HepG2 (cell line): ENCODE data around the gene CAND1. TPM values are rescaled to one million over a fixed set of nuclear protein-coding genes. Genes with fewer than 3 reads are reported as not detected.

Experiments
- ATAC-seq: fragments of 200-7000 bp; cut with Tn5 transposase; 3 replicates; pipeline ENCODE4 v1.9.1; 2020; ENCODE audit warnings: mild to moderate bottlenecking, moderate library complexity
- BruUV-seq: library from RNA; stranded (reverse); fragments of 400-500 nt; replicated peaks from 2 replicates; lab custom pipeline; 2021; lab: Mats Ljungman, UMichigan
- CTCF ChIA-PET: fragments of 300-600 bp; formaldehyde crosslinking; extraction: SDS; loops from one replicate; lab custom pipeline; 2021; ENCODE audit warnings: low total read pairs, inconsistent platforms, low intra/inter-chr PET ratio; lab: Yijun Ruan, JAX
- POLR2A ChIA-PET: fragments of 350-600 bp; sonication (Branson Sonifier 250); formaldehyde crosslinking; loops from one replicate; lab custom pipeline; 2020; ENCODE audit warnings: antibody characterized with exemption, inconsistent platforms; lab: Yijun Ruan, JAX
- DNase-seq: peaks from one replicate; pipeline ENCODE4 v3.0.0-alpha.2; 2015; ENCODE audit warnings: low spot score
- FAIRE-seq: peaks from 3 replicates; lab custom pipeline; 2011; peaks lifted over from hg19 to GRCh38; lab: Jason Lieb, UNC
- H2AFZ ChIP-seq: one replicate; pipeline ENCODE4 v1.6.1; 2011; ENCODE audit warnings: low read length, inconsistent platforms
- H3K27ac ChIP-seq: fragments of 300-600 bp; 3 replicates; pipeline ENCODE4 v1.8.0; 2011; ENCODE audit warnings: mixed run types, mild to moderate bottlenecking, mixed read lengths, low read length, inconsistent platforms; ENCODE audit not compliant: insufficient read depth; ENCODE audit errors: extremely low read length
- H3K27me3 ChIP-seq, 2 experiments: fragments of 200-600 bp in 1 of 2; 2 replicates in 1 of 2; 3 replicates in 1 of 2; pipeline versions ENCODE4 v1.6.0 to v1.8.0; 2011; ENCODE audit warnings: low read length in 2 of 2, mild to moderate bottlenecking in 2 of 2, moderate library complexity in 2 of 2, inconsistent platforms in 1 of 2; ENCODE audit not compliant: insufficient read depth in 2 of 2, control insufficient read depth in 1 of 2
- H3K36me3 ChIP-seq, 2 experiments: fragments of 200-600 bp in 1 of 2; replicated peaks in 1 of 2; 2 replicates in 1 of 2; 3 replicates in 1 of 2; pipeline versions ENCODE4 v1.5.1 to v1.8.0; 2011; ENCODE audit warnings: low read length in 2 of 2, inconsistent platforms in 1 of 2; ENCODE audit not compliant: insufficient read depth in 2 of 2, control insufficient read depth in 1 of 2
- H3K4me1 ChIP-seq: 2 replicates; pipeline ENCODE4 v1.5.1; 2012; ENCODE audit warnings: low read length, inconsistent platforms; ENCODE audit not compliant: insufficient read depth
- H3K4me2 ChIP-seq: 2 replicates; pipeline ENCODE4 v1.6.0; 2011; ENCODE audit warnings: low read depth, low read length, inconsistent platforms
- H3K4me3 ChIP-seq, 3 experiments: fragments of 200-600 bp in 1 of 3; sonication (generic), shearing (Covaris generic) in 1 of 3; replicated peaks in 1 of 3; 2 replicates each; pipeline ENCODE4 v1.5.1; 2011 to 2016; ENCODE audit warnings: low read length in 3 of 3, inconsistent platforms in 2 of 3, low read depth in 2 of 3, mild to moderate bottlenecking in 2 of 3, control low read depth in 1 of 3, mixed read lengths in 1 of 3; ENCODE audit not compliant: insufficient read depth in 1 of 3
- H3K79me2 ChIP-seq: one replicate; pipeline ENCODE4 v1.6.1; 2011; ENCODE audit warnings: low read length, inconsistent platforms; ENCODE audit not compliant: insufficient read depth
- H3K9ac ChIP-seq: 2 replicates; pipeline ENCODE4 v1.6.0; 2011; ENCODE audit warnings: mild to moderate bottlenecking, low read depth, low read length, inconsistent platforms; ENCODE audit not compliant: insufficient read depth
- H3K9me3 ChIP-seq: 2 replicates; pipeline ENCODE4 v1.5.1; 2012; ENCODE audit warnings: mild to moderate bottlenecking, low read length
- H4K20me1 ChIP-seq: 2 replicates; pipeline ENCODE4 v1.6.0; 2011; ENCODE audit warnings: inconsistent platforms, mild to moderate bottlenecking, low read length, moderate library complexity; ENCODE audit not compliant: insufficient read depth
- IKZF1 ChIP-seq: fragments of 450-650 bp; IDR thresholded peaks from 2 replicates; pipeline ENCODE4 v1.7.1; 2016
- MED8 ChIP-seq: sonication (generic); formaldehyde crosslinking; IDR thresholded peaks from 2 replicates; pipeline ENCODE4 v1.8.1; 2023; ENCODE audit warnings: mild to moderate bottlenecking, missing genetic modification reagents; ENCODE audit not compliant: insufficient replicate concordance
- MYC ChIP-seq: sonication (generic); formaldehyde crosslinking; IDR thresholded peaks from 2 replicates; pipeline ENCODE4 v1.9.0; 2021; ENCODE audit warnings: missing genetic modification reagents, borderline replicate concordance
- NFE2L1 ChIP-seq: sonication (generic); formaldehyde crosslinking; IDR thresholded peaks from 2 replicates; pipeline ENCODE4 v1.4.0; 2020; ENCODE audit warnings: missing genetic modification reagents, mild to moderate bottlenecking, borderline replicate concordance
- NR2F6 ChIP-seq, 2 experiments: IDR thresholded peaks; 2 replicates each; pipeline ENCODE4 v1.6.1; 2016; ENCODE audit warnings: antibody characterized with exemption in 1 of 2, mild to moderate bottlenecking in 1 of 2
- SOX13 ChIP-seq, 3 experiments: fragments of 450-650 bp in 1 of 3; sonication (generic) in 1 of 3; formaldehyde crosslinking in 1 of 3; IDR thresholded peaks in 2 of 3; conservative IDR thresholded peaks in 1 of 3; 2 replicates each; pipeline versions ENCODE4 v1.5.0 to v1.6.1; 2016 to 2020; ENCODE audit warnings: antibody characterized with exemption in 1 of 3, mild to moderate bottlenecking in 1 of 3, missing compliant biosample characterization in 1 of 3, missing genetic modification reagents in 1 of 3, moderate library complexity in 1 of 3
- ZBTB7A ChIP-seq: sonication (generic); formaldehyde crosslinking; IDR thresholded peaks from 2 replicates; pipeline ENCODE4 v1.8.0; 2022; ENCODE audit warnings: mild to moderate bottlenecking, missing genetic modification reagents
- ZNF136 ChIP-seq: sonication (generic); formaldehyde crosslinking; IDR thresholded peaks from 2 replicates; pipeline ENCODE4 v1.8.1; 2022; ENCODE audit warnings: low read depth, mild to moderate bottlenecking, moderate library complexity, missing genetic modification reagents
- ZNF577 ChIP-seq: sonication (generic); formaldehyde crosslinking; IDR thresholded peaks from 2 replicates; pipeline ENCODE4 v1.4.0; 2020; ENCODE audit warnings: mild to moderate bottlenecking, low read depth, missing genetic modification reagents, borderline replicate concordance
- ZNF775 ChIP-seq: sonication (generic); formaldehyde crosslinking; IDR thresholded peaks from 2 replicates; pipeline ENCODE4 v1.4.0; 2020; ENCODE audit warnings: missing genetic modification reagents, mild to moderate bottlenecking, moderate library complexity, borderline replicate concordance
- ZNF839 ChIP-seq: sonication (generic); formaldehyde crosslinking; IDR thresholded peaks from 2 replicates; pipeline ENCODE4 v1.4.0; 2020; ENCODE audit warnings: missing genetic modification reagents, mild to moderate bottlenecking, borderline replicate concordance
- WGBS: methylation state at CpG from one replicate; pipeline ENCODE4 v1.1.6; 2017; ENCODE audit warnings: low lambda C conversion rate; 5-methylcytosine and 5-hydroxymethylcytosine counted together
- in situ Hi-C: cut with HindIII; loops from 2 replicates; pipeline ENCODE4 v1.10.0; 2017; ENCODE audit warnings: low pct_unique_long_range_greater_than_20kb; ENCODE audit not compliant: extremely low pct_ligation_motif_present
- intact Hi-C: fragments of 100-400 bp; cut with micrococcal nuclease; formaldehyde crosslinking; loops from one replicate; pipeline ENCODE4 v1.10.0; 2022; ENCODE audit not compliant: unreplicated experiment
- polyA plus RNA-seq, 8 experiments: library from polyadenylated mRNA; depleted of rRNA in 3 of 8; stranded (reverse) in 7 of 8; unstranded in 1 of 8; fragments of >200 nt; fragmentation: Illumina TruSeq in 4 of 8; extraction: Trizol in 4 of 8; gene quantifications; 2 replicates each; pipeline versions ENCODE4 v1.2.1 to v1.2.3, GENCODE V29; 2011 to 2016; ENCODE audit warnings: low read depth in 4 of 8, missing spikeins in 1 of 8, mixed read lengths in 1 of 8; ENCODE audit not compliant: insufficient read depth in 1 of 8
- total RNA-seq, 5 experiments: library from RNA; depleted of rRNA; stranded (reverse); fragments of >200 nt; fragmentation: Illumina TruSeq; extraction: Trizol; gene quantifications; 2 replicates each; pipeline ENCODE4 v1.2.3, GENCODE V29; 2016; ENCODE audit warnings: low read depth in 1 of 5
- TF ChIP-seq, protein P1 (sequence below): sonication (generic); formaldehyde crosslinking; IDR thresholded peaks from 2 replicates; pipeline ENCODE4 v1.5.0; 2020; ENCODE audit warnings: mild to moderate bottlenecking, missing genetic modification reagents
- TF ChIP-seq, protein P2 (sequence below): sonication (generic); formaldehyde crosslinking; IDR thresholded peaks from 2 replicates; pipeline ENCODE4 v1.4.0; 2020; ENCODE audit warnings: missing genetic modification reagents, borderline replicate concordance
- TF ChIP-seq, protein P3 (sequence below): IDR thresholded peaks from 2 replicates; pipeline ENCODE4 v1.6.1; 2012; ENCODE audit warnings: inconsistent platforms
- TF ChIP-seq, protein P4 (sequence below): sonication (generic); formaldehyde crosslinking; IDR thresholded peaks from 2 replicates; pipeline ENCODE4 v1.4.0; 2020; ENCODE audit warnings: mild to moderate bottlenecking, low read depth, missing genetic modification reagents

Gene CAND1
- total and polyA plus RNA-seq, 2 of the 13 experiments (the other 11 are each of a cell fraction or from before 2014, with no cell fraction given) = 56.2 to 138 TPM

DNA sequence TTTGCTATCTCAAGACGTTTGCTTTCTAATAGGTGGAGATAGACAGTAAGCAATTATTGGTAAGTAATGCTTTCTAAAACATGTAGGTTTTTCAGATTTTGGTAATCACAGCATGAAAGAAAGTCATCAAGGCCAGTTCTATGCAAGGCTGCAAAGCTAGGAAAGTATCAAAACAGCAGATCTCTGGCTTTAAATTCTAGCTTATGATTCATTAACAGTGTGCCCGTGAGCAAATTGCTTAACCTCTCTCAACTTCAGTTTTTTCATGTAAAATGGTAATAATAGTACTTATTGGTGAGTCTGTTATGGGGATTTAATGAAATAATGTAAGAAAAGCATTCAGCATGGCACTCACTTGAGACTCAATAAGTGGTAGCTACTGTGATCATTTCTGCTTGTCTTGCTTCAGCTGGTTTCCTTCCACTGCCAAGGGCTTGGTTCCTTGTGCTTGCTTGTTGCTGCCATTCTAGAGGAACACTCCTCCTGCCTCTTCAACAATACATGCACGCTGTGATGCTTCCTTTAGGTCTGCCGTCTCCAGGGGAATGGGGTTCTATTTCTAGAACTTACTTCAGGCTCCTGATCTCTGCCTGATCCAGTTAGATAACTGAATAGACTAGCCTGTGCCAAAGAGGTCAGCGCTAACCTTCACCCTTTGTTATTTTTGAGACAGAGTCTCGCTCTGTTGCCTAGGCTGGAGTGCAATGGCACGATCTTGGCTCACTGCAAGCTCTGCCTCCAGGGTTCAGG is 88.4 kb downstream of the CAND1 start (continued):
- no peak for TF ChIP-seq ZNF136 (CRISPR knock-in tag)
- no peak for TF ChIP-seq SOX13 (IDR thresholded peaks at IDR 0.05)
- no peak for TF ChIP-seq SOX13 (CRISPR knock-in tag; conservative IDR thresholded peaks at IDR 0.05 in 1 of 2, IDR thresholded peaks at IDR 0.05 in 1 of 2)
- TF ChIP-seq, all 625 proteins: peak for 0

DNA sequence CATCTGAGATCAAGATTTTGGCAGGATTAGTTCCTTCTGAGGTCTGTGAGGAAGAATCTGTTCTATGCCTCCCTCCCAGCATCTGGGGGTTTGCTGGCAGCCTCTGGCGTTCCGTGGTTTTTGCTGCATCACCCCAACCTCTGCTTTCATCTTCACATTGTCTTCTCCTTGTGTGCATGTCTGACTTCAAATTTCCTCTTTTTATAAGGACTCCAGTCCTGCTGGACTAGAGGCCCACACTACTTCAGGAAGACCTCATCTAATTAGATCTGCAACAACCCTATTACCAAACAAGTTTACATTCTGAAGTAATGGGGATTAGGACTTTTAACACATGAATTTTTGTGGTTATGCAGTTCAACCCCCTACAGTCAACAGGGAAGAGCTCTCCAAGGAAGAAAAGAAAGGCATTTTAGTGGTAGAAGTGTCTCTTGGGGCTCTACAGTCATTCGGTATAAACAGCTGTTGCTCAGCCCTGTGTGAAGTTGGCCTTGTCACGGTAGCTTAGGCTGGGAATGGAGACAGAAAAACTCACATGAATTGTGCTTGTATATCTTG is 89.7 kb downstream of the CAND1 start:
- Histone ChIP-seq H3K4me2 (no peak overlapping the region), H3K4me1 (no peaks in the 10 kb centered on the region), H3K27me3 (no peaks in the 10 kb centered on the region), H3K36me3 (no peaks in the 10 kb centered on the region), H3K79me2 (no peaks in the 10 kb centered on the region), H3K4me3 (no peak overlapping the region), H4K20me1 (no peaks in the 10 kb centered on the region), H3K9me3 (no peaks in the 10 kb centered on the region), H2AFZ (no peak overlapping the region), H3K27ac (no peak overlapping the region), H3K9ac (no peak overlapping the region)
- ChIA-PET POLR2A (no interaction called here), CTCF (no interaction called here)
- WGBS = 40% methylated on average over 4 of the region's 4 CpGs
- no TSS peak for BruUV-seq
- intact Hi-C loops (no loop called here), in situ Hi-C loops (loop anchor here (5.0 kb wide), 2 partner anchors 83 to 583 kb away; no protein-coding TSS in a partner anchor)
- ATAC-seq (no peak), FAIRE-seq (no peak), DNase-seq (no peak)
- TF ChIP-seq ZNF775 (CRISPR knock-in tag) (no peak), MED8 (CRISPR knock-in tag) (no peak), NR2F6 (IDR thresholded peaks at IDR 0.05) (no peak), NR2F6 (CRISPR knock-in tag; IDR thresholded peaks at IDR 0.05) (no peak), NFE2L1 (CRISPR knock-in tag) (no peak), ZNF577 (CRISPR knock-in tag) (no peak), ZBTB7A (CRISPR knock-in tag) (no peak), ZNF839 (CRISPR knock-in tag) (no peak), IKZF1 (no peak), MYC (CRISPR knock-in tag) (no peak)
- TF ChIP-seq, protein P1, sequence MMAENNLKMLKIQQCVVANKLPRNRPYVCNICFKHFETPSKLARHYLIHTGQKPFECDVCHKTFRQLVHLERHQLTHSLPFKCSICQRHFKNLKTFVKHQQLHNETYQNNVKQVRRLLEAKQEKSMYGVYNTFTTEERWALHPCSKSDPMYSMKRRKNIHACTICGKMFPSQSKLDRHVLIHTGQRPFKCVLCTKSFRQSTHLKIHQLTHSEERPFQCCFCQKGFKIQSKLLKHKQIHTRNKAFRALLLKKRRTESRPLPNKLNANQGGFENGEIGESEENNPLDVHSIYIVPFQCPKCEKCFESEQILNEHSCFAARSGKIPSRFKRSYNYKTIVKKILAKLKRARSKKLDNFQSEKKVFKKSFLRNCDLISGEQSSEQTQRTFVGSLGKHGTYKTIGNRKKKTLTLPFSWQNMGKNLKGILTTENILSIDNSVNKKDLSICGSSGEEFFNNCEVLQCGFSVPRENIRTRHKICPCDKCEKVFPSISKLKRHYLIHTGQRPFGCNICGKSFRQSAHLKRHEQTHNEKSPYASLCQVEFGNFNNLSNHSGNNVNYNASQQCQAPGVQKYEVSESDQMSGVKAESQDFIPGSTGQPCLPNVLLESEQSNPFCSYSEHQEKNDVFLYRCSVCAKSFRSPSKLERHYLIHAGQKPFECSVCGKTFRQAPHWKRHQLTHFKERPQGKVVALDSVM (CRISPR knock-in tag) = no peak
- TF ChIP-seq, protein P2, sequence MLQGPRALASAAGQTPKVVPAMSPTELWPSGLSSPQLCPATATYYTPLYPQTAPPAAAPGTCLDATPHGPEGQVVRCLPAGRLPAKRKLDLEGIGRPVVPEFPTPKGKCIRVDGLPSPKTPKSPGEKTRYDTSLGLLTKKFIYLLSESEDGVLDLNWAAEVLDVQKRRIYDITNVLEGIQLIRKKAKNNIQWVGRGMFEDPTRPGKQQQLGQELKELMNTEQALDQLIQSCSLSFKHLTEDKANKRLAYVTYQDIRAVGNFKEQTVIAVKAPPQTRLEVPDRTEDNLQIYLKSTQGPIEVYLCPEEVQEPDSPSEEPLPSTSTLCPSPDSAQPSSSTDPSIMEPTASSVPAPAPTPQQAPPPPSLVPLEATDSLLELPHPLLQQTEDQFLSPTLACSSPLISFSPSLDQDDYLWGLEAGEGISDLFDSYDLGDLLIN (CRISPR knock-in tag) = no peak
- TF ChIP-seq, protein P3, sequence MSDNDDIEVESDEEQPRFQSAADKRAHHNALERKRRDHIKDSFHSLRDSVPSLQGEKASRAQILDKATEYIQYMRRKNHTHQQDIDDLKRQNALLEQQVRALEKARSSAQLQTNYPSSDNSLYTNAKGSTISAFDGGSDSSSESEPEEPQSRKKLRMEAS = no peak
- TF ChIP-seq, protein P4, sequence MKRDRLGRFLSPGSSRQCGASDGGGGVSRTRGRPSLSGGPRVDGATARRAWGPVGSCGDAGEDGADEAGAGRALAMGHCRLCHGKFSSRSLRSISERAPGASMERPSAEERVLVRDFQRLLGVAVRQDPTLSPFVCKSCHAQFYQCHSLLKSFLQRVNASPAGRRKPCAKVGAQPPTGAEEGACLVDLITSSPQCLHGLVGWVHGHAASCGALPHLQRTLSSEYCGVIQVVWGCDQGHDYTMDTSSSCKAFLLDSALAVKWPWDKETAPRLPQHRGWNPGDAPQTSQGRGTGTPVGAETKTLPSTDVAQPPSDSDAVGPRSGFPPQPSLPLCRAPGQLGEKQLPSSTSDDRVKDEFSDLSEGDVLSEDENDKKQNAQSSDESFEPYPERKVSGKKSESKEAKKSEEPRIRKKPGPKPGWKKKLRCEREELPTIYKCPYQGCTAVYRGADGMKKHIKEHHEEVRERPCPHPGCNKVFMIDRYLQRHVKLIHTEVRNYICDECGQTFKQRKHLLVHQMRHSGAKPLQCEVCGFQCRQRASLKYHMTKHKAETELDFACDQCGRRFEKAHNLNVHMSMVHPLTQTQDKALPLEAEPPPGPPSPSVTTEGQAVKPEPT = no peak
